ENCODE results near the gene NDST4.

The NDST4 gene

GRCh38 chr4:115119804-115120352 is 6.5 kb upstream of the NDST4 start:
- Histone ChIP-seq H3K4me1 (ENCODE audit: insufficient read depth, low read length) (no peaks in the 10 kb centered on the region), H3K27me3 (ENCODE audit: control insufficient read depth in 1 of 2, insufficient read depth in 2 of 2, low read length in 2 of 2) (no peaks in the 10 kb centered on the region), H3K36me3 (ENCODE audit: insufficient read depth, low read length) (no peaks in the 10 kb centered on the region), H3K4me3 (ENCODE audit: low read depth in 1 of 2, low read length in 2 of 2) (no peak overlapping the region), H3K9me3 (ENCODE audit: low read length) (no peaks in the 10 kb centered on the region), H3K27ac (ENCODE audit: low read depth, low read length) (no peak overlapping the region), H3K9ac (ENCODE audit: low read length) (no peak overlapping the region)

GRCh38 chr4:115117651-115118050 is 4.2 kb upstream of the NDST4 start:
- H3K27me3 ChIP-seq (ENCODE audit: control insufficient read depth in 1 of 2, insufficient read depth in 2 of 2, low read length in 2 of 2) = no peaks in the 10 kb centered on the region
- H3K9me3 ChIP-seq (ENCODE audit: low read length) = no peaks in the 10 kb centered on the region
- no peak overlapping the region for H3K27ac ChIP-seq (ENCODE audit: low read depth, low read length)
- H3K36me3 ChIP-seq (ENCODE audit: insufficient read depth, low read length) = no peaks in the 10 kb centered on the region
- no peak overlapping the region for H3K4me3 ChIP-seq (ENCODE audit: low read depth in 1 of 2, low read length in 2 of 2)
- no peaks in the 10 kb centered on the region for H3K4me1 ChIP-seq (ENCODE audit: insufficient read depth, low read length)
- H3K9ac ChIP-seq (ENCODE audit: low read length) = no peak overlapping the region

- Histone ChIP-seq H3K9me3 (ENCODE audit: low read length) (no peaks in the 10 kb centered on the region), H3K9ac (ENCODE audit: low read length) (no peak overlapping the region), H3K27ac (ENCODE audit: low read depth, low read length) (no peak overlapping the region), H3K36me3 (ENCODE audit: insufficient read depth, low read length) (no peaks in the 10 kb centered on the region), H3K27me3 (ENCODE audit: control insufficient read depth in 1 of 2, insufficient read depth in 2 of 2, low read length in 2 of 2) (no peaks in the 10 kb centered on the region), H3K4me3 (ENCODE audit: low read depth in 1 of 2, low read length in 2 of 2) (no peak overlapping the region), H3K4me1 (ENCODE audit: insufficient read depth, low read length) (no peaks in the 10 kb centered on the region)
Measured at GRCh38 chr4:115110191-115111181, 2.9 kb downstream of the NDST4 start.

- no peak overlapping the region for H3K27ac ChIP-seq (ENCODE audit: low read depth, low read length)
- H3K36me3 ChIP-seq (ENCODE audit: insufficient read depth, low read length) = no peaks in the 10 kb centered on the region
- no peak overlapping the region for H3K4me3 ChIP-seq (ENCODE audit: low read depth in 1 of 2, low read length in 2 of 2)
- no peaks in the 10 kb centered on the region for H3K27me3 ChIP-seq (ENCODE audit: control insufficient read depth in 1 of 2, insufficient read depth in 2 of 2, low read length in 2 of 2)
- no peak overlapping the region for H3K9ac ChIP-seq (ENCODE audit: low read length)
- H3K4me1 ChIP-seq (ENCODE audit: insufficient read depth, low read length) = no peaks in the 10 kb centered on the region
- no peaks in the 10 kb centered on the region for H3K9me3 ChIP-seq (ENCODE audit: low read length)
Measured at GRCh38 chr4:115108850-115109249, 4.6 kb downstream of the NDST4 start.

GRCh38 chr4:115107411-115107810 is 6.0 kb downstream of the NDST4 start:
- Histone ChIP-seq H3K27me3 (ENCODE audit: control insufficient read depth in 1 of 2, insufficient read depth in 2 of 2, low read length in 2 of 2) (no peaks in the 10 kb centered on the region), H3K9me3 (ENCODE audit: low read length) (no peaks in the 10 kb centered on the region), H3K4me3 (ENCODE audit: low read depth in 1 of 2, low read length in 2 of 2) (no peak overlapping the region), H3K9ac (ENCODE audit: low read length) (no peak overlapping the region), H3K27ac (ENCODE audit: low read depth, low read length) (no peak overlapping the region), H3K4me1 (ENCODE audit: insufficient read depth, low read length) (no peaks in the 10 kb centered on the region), H3K36me3 (ENCODE audit: insufficient read depth, low read length) (no peaks in the 10 kb centered on the region)

GRCh38 chr4:115101675-115102074 is 11.7 kb downstream of the NDST4 start:
- Histone ChIP-seq H3K36me3 (ENCODE audit: insufficient read depth, low read length) (no peaks in the 10 kb centered on the region), H3K27me3 (ENCODE audit: control insufficient read depth in 1 of 2, insufficient read depth in 2 of 2, low read length in 2 of 2) (no peaks in the 10 kb centered on the region), H3K4me3 (ENCODE audit: low read depth in 1 of 2, low read length in 2 of 2) (no peak overlapping the region), H3K4me1 (ENCODE audit: insufficient read depth, low read length) (no peaks in the 10 kb centered on the region), H3K9me3 (ENCODE audit: low read length) (no peaks in the 10 kb centered on the region), H3K27ac (ENCODE audit: low read depth, low read length) (no peak overlapping the region), H3K9ac (ENCODE audit: low read length) (no peak overlapping the region)

- H3K4me1 ChIP-seq (ENCODE audit: insufficient read depth, low read length) = no peaks in the 10 kb centered on the region
- H3K9ac ChIP-seq (ENCODE audit: low read length) = no peak overlapping the region
- no peaks in the 10 kb centered on the region for H3K36me3 ChIP-seq (ENCODE audit: insufficient read depth, low read length)
- H3K27ac ChIP-seq (ENCODE audit: low read depth, low read length) = no peak overlapping the region
- H3K4me3 ChIP-seq (ENCODE audit: low read depth in 1 of 2, low read length in 2 of 2) = no peak overlapping the region
- H3K27me3 ChIP-seq (ENCODE audit: control insufficient read depth in 1 of 2, insufficient read depth in 2 of 2, low read length in 2 of 2) = no peaks in the 10 kb centered on the region
- H3K9me3 ChIP-seq (ENCODE audit: low read length) = no peaks in the 10 kb centered on the region
Measured at GRCh38 chr4:115090483-115091075, 22.8 kb downstream of the NDST4 start.

- no peak overlapping the region for H3K27ac ChIP-seq (ENCODE audit: low read depth, low read length)
- H3K4me3 ChIP-seq (ENCODE audit: low read depth in 1 of 2, low read length in 2 of 2) = no peak overlapping the region
- H3K9me3 ChIP-seq (ENCODE audit: low read length) = no peaks in the 10 kb centered on the region
- H3K36me3 ChIP-seq (ENCODE audit: insufficient read depth, low read length) = no peaks in the 10 kb centered on the region
- no peaks in the 10 kb centered on the region for H3K27me3 ChIP-seq (ENCODE audit: control insufficient read depth in 1 of 2, insufficient read depth in 2 of 2, low read length in 2 of 2)
- H3K9ac ChIP-seq (ENCODE audit: low read length) = no peak overlapping the region
- H3K4me1 ChIP-seq (ENCODE audit: insufficient read depth, low read length) = no peaks in the 10 kb centered on the region
Measured at GRCh38 chr4:115082633-115083032, 30.8 kb downstream of the NDST4 start.

- Histone ChIP-seq H3K4me3 (ENCODE audit: low read depth in 1 of 2, low read length in 2 of 2) (no peak overlapping the region), H3K4me1 (ENCODE audit: insufficient read depth, low read length) (no peaks in the 10 kb centered on the region), H3K27me3 (ENCODE audit: control insufficient read depth in 1 of 2, insufficient read depth in 2 of 2, low read length in 2 of 2) (no peaks in the 10 kb centered on the region), H3K9me3 (ENCODE audit: low read length) (no peaks in the 10 kb centered on the region), H3K36me3 (ENCODE audit: insufficient read depth, low read length) (no peaks in the 10 kb centered on the region), H3K27ac (ENCODE audit: low read depth, low read length) (no peak overlapping the region), H3K9ac (ENCODE audit: low read length) (no peak overlapping the region)
Measured at GRCh38 chr4:115076691-115077090, 36.7 kb downstream of the NDST4 start.

GRCh38 chr4:115058533-115058932 is 54.9 kb downstream of the NDST4 start:
- Histone ChIP-seq H3K9me3 (ENCODE audit: low read length) (no peaks in the 10 kb centered on the region), H3K36me3 (ENCODE audit: insufficient read depth, low read length) (no peaks in the 10 kb centered on the region), H3K27ac (ENCODE audit: low read depth, low read length) (no peak overlapping the region), H3K4me3 (ENCODE audit: low read depth in 1 of 2, low read length in 2 of 2) (no peak overlapping the region), H3K4me1 (ENCODE audit: insufficient read depth, low read length) (no peaks in the 10 kb centered on the region), H3K9ac (ENCODE audit: low read length) (no peak overlapping the region), H3K27me3 (ENCODE audit: control insufficient read depth in 1 of 2, insufficient read depth in 2 of 2, low read length in 2 of 2) (no peaks in the 10 kb centered on the region)

GRCh38 chr4:115054836-115055235 is 58.6 kb downstream of the NDST4 start:
- H3K4me3 ChIP-seq (ENCODE audit: low read depth in 1 of 2, low read length in 2 of 2) = no peak overlapping the region
- H3K36me3 ChIP-seq (ENCODE audit: insufficient read depth, low read length) = no peaks in the 10 kb centered on the region
- no peaks in the 10 kb centered on the region for H3K27me3 ChIP-seq (ENCODE audit: control insufficient read depth in 1 of 2, insufficient read depth in 2 of 2, low read length in 2 of 2)
- H3K4me1 ChIP-seq (ENCODE audit: insufficient read depth, low read length) = no peaks in the 10 kb centered on the region
- H3K9ac ChIP-seq (ENCODE audit: low read length) = no peak overlapping the region
- H3K9me3 ChIP-seq (ENCODE audit: low read length) = no peaks in the 10 kb centered on the region
- no peak overlapping the region for H3K27ac ChIP-seq (ENCODE audit: low read depth, low read length)
